Measurements from ENCODE around the gene CNFN. TPM values are rescaled to one million over a fixed set of nuclear protein-coding genes. Genes with fewer than 3 reads are reported as not detected.

Gene CNFN
- total RNA-seq, 1 donor from 2014 or later, result 2.8 TPM

DNA sequence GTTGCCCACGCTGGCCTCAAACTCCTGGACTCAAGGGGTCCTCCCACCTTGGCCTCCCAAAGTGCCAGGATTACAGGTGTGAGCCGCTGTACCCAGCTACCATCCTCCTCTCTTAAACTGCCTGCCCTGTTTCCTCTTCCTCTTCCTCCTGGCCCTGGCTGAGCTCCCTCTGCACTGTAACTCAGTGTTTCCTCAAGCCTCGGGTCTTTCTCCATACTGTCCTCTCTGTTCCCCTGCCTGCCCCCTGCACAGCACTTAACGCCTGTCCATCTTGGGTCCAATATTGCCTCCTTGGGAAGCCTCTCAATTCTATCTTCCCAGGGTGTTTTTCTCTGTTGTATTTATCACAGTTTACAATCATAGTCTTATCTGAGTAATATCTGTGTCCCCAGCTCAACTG is 31.0 kb upstream of the CNFN start:
- Mint-ChIP-seq H3K4me1 (ENCODE audit: low read depth, unreplicated experiment) (peaks cover 21% of the 10 kb centered on the region), H3K27me3 (ENCODE audit: unreplicated experiment) (peaks cover 21% of the 10 kb centered on the region), H3K27ac (ENCODE audit: unreplicated experiment) (peak overlapping the region; percentile 36), H3K4me3 (ENCODE audit: unreplicated experiment) (peak overlapping the region; percentile 98), H3K9me3 (ENCODE audit: unreplicated experiment) (peaks cover 16% of the 10 kb centered on the region), H3K36me3 (ENCODE audit: unreplicated experiment) (no peaks in the 10 kb centered on the region)
- no peak for DNase-seq
- TF ChIP-seq, protein P1, sequence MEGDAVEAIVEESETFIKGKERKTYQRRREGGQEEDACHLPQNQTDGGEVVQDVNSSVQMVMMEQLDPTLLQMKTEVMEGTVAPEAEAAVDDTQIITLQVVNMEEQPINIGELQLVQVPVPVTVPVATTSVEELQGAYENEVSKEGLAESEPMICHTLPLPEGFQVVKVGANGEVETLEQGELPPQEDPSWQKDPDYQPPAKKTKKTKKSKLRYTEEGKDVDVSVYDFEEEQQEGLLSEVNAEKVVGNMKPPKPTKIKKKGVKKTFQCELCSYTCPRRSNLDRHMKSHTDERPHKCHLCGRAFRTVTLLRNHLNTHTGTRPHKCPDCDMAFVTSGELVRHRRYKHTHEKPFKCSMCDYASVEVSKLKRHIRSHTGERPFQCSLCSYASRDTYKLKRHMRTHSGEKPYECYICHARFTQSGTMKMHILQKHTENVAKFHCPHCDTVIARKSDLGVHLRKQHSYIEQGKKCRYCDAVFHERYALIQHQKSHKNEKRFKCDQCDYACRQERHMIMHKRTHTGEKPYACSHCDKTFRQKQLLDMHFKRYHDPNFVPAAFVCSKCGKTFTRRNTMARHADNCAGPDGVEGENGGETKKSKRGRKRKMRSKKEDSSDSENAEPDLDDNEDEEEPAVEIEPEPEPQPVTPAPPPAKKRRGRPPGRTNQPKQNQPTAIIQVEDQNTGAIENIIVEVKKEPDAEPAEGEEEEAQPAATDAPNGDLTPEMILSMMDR (IDR thresholded peaks at IDR 0.05; ENCODE audit: partially characterized antibody, unreplicated experiment), result no peak

DNA sequence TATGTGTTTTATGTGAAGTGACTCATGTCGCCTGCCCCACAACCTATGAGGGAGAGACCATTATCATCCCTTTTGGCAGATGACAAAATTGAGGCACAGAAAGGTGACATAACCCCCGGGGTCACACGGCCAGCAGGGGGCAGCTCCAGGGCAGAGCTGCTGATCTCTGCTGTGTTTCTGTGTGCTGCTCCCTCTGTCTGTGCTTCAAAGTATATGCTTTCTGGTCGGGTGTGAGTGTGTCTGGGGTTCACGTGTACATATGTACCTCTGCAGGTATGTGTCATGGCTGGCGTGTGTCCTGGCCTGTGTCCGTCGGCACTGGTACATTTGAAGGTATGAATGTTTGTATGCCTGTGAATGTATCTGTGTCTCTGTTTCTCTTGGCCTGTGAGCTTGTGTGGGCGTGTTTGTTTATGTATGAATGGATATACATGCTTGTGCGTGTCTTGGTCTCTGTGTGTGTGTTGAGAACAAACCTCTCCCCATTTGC is 30.0 kb upstream of the CNFN start:
- Mint-ChIP-seq H3K4me3 (ENCODE audit: unreplicated experiment) (no peak overlapping the region), H3K27me3 (ENCODE audit: unreplicated experiment) (peaks cover 21% of the 10 kb centered on the region), H3K4me1 (ENCODE audit: low read depth, unreplicated experiment) (peaks cover 20% of the 10 kb centered on the region), H3K36me3 (ENCODE audit: unreplicated experiment) (no peaks in the 10 kb centered on the region), H3K9me3 (ENCODE audit: unreplicated experiment) (peaks cover 12% of the 10 kb centered on the region), H3K27ac (ENCODE audit: unreplicated experiment) (peak overlapping the region; percentile 5)
- DNase-seq, result peak; percentile 66
- TF ChIP-seq, protein P1 (IDR thresholded peaks at IDR 0.05; ENCODE audit: partially characterized antibody, unreplicated experiment), result peak; percentile 63

DNA sequence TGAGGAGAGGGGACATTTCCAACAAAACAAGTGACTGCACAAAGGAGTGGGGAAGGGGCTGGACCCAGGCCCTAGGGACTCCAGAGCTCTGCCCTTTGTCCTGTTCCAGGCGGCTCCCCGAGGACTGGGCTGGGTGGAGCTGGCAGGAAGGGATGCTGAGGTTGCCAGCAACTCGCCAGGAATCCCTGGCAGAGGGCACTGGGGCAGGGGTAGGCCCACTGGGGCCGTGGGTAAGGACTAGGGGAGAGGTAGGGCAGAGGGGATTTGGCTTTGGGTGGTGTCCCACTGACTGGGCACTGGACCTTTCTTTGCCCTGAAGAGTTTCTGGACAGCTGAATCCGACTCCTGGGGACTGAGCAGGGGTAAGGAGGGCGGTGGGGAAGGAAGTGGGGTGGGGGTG is 29.2 kb upstream of the CNFN start:
- Mint-ChIP-seq H3K4me1 (ENCODE audit: low read depth, unreplicated experiment) (peaks cover 20% of the 10 kb centered on the region), H3K27ac (ENCODE audit: unreplicated experiment) (no peak overlapping the region), H3K36me3 (ENCODE audit: unreplicated experiment) (no peaks in the 10 kb centered on the region), H3K4me3 (ENCODE audit: unreplicated experiment) (no peak overlapping the region), H3K9me3 (ENCODE audit: unreplicated experiment) (peaks cover 9% of the 10 kb centered on the region), H3K27me3 (ENCODE audit: unreplicated experiment) (peaks cover 21% of the 10 kb centered on the region)
- DNase-seq, result no peak
- TF ChIP-seq, protein P1 (IDR thresholded peaks at IDR 0.05; ENCODE audit: partially characterized antibody, unreplicated experiment), result no peak

DNA sequence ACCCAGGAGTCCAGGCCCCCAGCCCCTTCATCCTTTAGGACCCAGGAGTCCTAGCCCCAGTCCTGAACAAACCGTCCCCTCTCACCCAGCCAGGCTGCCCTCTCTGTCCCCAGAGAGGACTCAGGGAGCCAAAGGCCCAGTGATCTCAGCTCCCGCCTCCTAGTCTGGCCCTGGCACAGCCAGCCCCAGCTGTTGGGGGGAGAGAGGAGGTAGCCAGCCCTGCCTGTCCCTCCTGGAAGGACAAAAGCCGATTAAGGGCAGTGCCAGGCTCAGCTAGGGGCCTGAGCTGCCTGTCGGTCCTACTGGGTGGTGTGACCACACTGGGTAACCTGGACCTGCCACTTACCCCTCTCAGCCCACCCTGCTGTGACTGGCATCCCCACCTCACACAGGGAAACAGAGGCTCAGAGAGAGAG is 22.6 kb upstream of the CNFN start:
- no peak for DNase-seq
- Mint-ChIP-seq H3K27ac (ENCODE audit: unreplicated experiment) (no peak overlapping the region), H3K4me1 (ENCODE audit: low read depth, unreplicated experiment) (peaks cover 12% of the 10 kb centered on the region), H3K4me3 (ENCODE audit: unreplicated experiment) (no peak overlapping the region), H3K27me3 (ENCODE audit: unreplicated experiment) (peaks cover 9% of the 10 kb centered on the region), H3K36me3 (ENCODE audit: unreplicated experiment) (no peaks in the 10 kb centered on the region), H3K9me3 (ENCODE audit: unreplicated experiment) (peaks cover 3% of the 10 kb centered on the region)
- TF ChIP-seq, protein P1 (IDR thresholded peaks at IDR 0.05; ENCODE audit: partially characterized antibody, unreplicated experiment), result no peak

DNA sequence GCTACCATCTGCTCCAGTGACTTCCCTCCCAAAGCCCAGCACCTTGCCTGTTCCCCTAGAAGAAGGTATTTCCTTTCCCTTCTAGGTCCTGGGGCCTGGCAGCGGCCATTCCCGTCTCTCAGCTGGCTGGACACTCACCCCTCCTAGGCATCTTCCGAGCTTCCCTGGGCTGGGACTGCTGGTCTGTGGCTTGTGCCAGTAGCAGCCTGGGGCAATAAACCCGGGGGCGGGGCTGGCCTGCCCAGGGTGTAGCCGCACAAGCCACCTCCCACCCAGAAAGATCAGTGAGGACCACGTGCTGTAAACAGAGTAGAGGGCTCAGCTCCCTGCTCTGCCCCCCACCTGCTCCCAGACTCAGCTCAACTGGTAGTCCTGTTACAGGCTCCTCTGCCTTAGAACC is 22.1 kb upstream of the CNFN start:
- Mint-ChIP-seq H3K27ac (ENCODE audit: unreplicated experiment) (no peak overlapping the region), H3K27me3 (ENCODE audit: unreplicated experiment) (peaks cover 9% of the 10 kb centered on the region), H3K4me3 (ENCODE audit: unreplicated experiment) (peak overlapping the region; percentile 1), H3K36me3 (ENCODE audit: unreplicated experiment) (no peaks in the 10 kb centered on the region), H3K4me1 (ENCODE audit: low read depth, unreplicated experiment) (peaks cover 12% of the 10 kb centered on the region), H3K9me3 (ENCODE audit: unreplicated experiment) (peaks cover 3% of the 10 kb centered on the region)
- TF ChIP-seq, protein P1 (IDR thresholded peaks at IDR 0.05; ENCODE audit: partially characterized antibody, unreplicated experiment), result no peak
- DNase-seq, result peak; percentile 61

All from glutamatergic neuron (in vitro differentiated cells).